ENCODE measurements around the gene RYR1.

DNA sequence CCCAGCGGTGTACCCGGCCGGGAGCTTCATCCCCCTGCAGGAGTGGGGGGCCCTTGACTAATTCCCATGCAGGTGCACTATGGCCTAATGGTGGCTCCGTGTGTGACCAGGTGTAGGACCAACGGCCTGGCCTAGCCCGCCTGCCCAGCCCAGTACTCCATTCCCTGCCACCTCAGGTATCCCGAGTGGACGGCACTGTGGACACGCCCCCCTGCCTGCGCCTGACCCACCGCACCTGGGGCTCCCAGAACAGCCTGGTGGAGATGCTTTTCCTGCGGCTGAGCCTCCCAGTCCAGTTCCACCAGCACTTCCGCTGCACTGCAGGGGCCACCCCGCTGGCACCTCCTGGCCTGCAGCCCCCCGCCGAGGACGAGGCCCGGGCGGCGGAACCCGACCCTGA, 39.7 kb downstream of the RYR1 start:
- TF ChIP-seq, protein P1, sequence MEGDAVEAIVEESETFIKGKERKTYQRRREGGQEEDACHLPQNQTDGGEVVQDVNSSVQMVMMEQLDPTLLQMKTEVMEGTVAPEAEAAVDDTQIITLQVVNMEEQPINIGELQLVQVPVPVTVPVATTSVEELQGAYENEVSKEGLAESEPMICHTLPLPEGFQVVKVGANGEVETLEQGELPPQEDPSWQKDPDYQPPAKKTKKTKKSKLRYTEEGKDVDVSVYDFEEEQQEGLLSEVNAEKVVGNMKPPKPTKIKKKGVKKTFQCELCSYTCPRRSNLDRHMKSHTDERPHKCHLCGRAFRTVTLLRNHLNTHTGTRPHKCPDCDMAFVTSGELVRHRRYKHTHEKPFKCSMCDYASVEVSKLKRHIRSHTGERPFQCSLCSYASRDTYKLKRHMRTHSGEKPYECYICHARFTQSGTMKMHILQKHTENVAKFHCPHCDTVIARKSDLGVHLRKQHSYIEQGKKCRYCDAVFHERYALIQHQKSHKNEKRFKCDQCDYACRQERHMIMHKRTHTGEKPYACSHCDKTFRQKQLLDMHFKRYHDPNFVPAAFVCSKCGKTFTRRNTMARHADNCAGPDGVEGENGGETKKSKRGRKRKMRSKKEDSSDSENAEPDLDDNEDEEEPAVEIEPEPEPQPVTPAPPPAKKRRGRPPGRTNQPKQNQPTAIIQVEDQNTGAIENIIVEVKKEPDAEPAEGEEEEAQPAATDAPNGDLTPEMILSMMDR (IDR thresholded peaks at IDR 0.05; ENCODE audit: borderline replicate concordance, extremely low read depth, low read length, poor library complexity, severe bottlenecking) = no peak
- TF ChIP-seq EZH2 (IDR thresholded peaks at IDR 0.05; ENCODE audit: borderline replicate concordance, low read depth, low read length, severe bottlenecking) = no peak

All from DND-41 (cell line).